ENCODE data around the gene MRPL32. TPM values are rescaled to one million over a fixed set of nuclear protein-coding genes. Genes with fewer than 3 reads are reported as not detected.

MRPL32 gene
- total RNA-seq, 1 experiment from 2014 or later: 101 TPM

GRCh38 chr7:42886129-42886528, 46.0 kb upstream of the MRPL32 start:
- no peak overlapping the region for H3T11ph ChIP-seq (ENCODE audit: low read length)
- H3K23me2 ChIP-seq (ENCODE audit: insufficient read length, low read depth, low read length, poor library complexity, severe bottlenecking): peaks cover 12% of the 10 kb centered on the region
- no peak overlapping the region for H2AFZ ChIP-seq (ENCODE audit: low read length)
- no peaks in the 10 kb centered on the region for H3K79me2 ChIP-seq (ENCODE audit: insufficient read depth, low read length)
- Mint-ChIP-seq H3K4me1 (peaks cover 26 to 29% of the 10 kb centered on the region in 2 experiments), H3K36me3 (ENCODE audit: insufficient read depth in 1 of 3, low read depth in 3 of 3) (peaks cover 2 to 5% (median 4%) of the 10 kb centered on the region in 3 experiments; a peak in 4 of 7 replicates), H3K27ac (no peak overlapping the region), H3K27me3 (ENCODE audit: low read depth) (no peaks in the 10 kb centered on the region), H3K9me3 (peaks cover 0 to 10% of the 10 kb centered on the region in 2 experiments; a peak in 4 of 5 replicates), H3K4me3 (no peak overlapping the region; a peak in 1 of 5 replicates)
- no peak overlapping the region for H4K5ac ChIP-seq (ENCODE audit: insufficient read length, low read depth, low read length)
- whole genome bisulfite sequencing (ENCODE audit: extremely low coverage, insufficient read length, low lambda C conversion rate): no CpG with 5 or more reads among the region's 2 CpGs
- H3K23ac ChIP-seq (ENCODE audit: insufficient read length, low read depth, low read length): no peak overlapping the region
- H3K4me2 ChIP-seq (ENCODE audit: insufficient read depth, insufficient read length, low read length): no peak overlapping the region
- no peak for DNase-seq
- H3K79me1 ChIP-seq (ENCODE audit: insufficient read depth, low read depth, low read length, poor library complexity, severe bottlenecking): no peaks in the 10 kb centered on the region
- H2BK20ac ChIP-seq (ENCODE audit: low read depth, low read length, poor library complexity, severe bottlenecking): no peak overlapping the region
- no peak overlapping the region for H3K18ac ChIP-seq (ENCODE audit: insufficient read length, low read depth, low read length)
- H2BK120ac ChIP-seq (ENCODE audit: low read depth, low read length, poor library complexity, severe bottlenecking): no peak overlapping the region
- H4K20me1 ChIP-seq (ENCODE audit: control insufficient read depth, insufficient read depth, insufficient read length): no peaks in the 10 kb centered on the region
- H2AK5ac ChIP-seq (ENCODE audit: insufficient read length, low read length): no peak overlapping the region
- no peak overlapping the region for H2BK12ac ChIP-seq (ENCODE audit: insufficient read length, low read depth, low read length)
- H4K91ac ChIP-seq (ENCODE audit: insufficient read length, low read depth, low read length): no peak overlapping the region
- no peak overlapping the region for H2BK5ac ChIP-seq (ENCODE audit: insufficient read length, low read length)
- H3K27me3 ChIP-seq (ENCODE audit: insufficient read depth, low read length): no peaks in the 10 kb centered on the region
- no peak overlapping the region for H2BK15ac ChIP-seq (ENCODE audit: low read depth, low read length)
- no peak overlapping the region for H3K56ac ChIP-seq (ENCODE audit: insufficient read length, low read depth, low read length)
- H3K9me3 ChIP-seq (ENCODE audit: control insufficient read depth, low read depth, low read length): no peaks in the 10 kb centered on the region
- H3K4me1 ChIP-seq (ENCODE audit: insufficient read depth, low read length): no peaks in the 10 kb centered on the region
- no peak overlapping the region for H3K27ac ChIP-seq (ENCODE audit: insufficient read length, low read depth, low read length)
- no peak overlapping the region for H3K14ac ChIP-seq (ENCODE audit: insufficient read depth, low read length)
- H3K4ac ChIP-seq (ENCODE audit: low read depth, low read length): no peak overlapping the region
- TF ChIP-seq CTCF (conservative IDR thresholded peaks at IDR 0.05): peak; percentile 64
- no peak overlapping the region for H3K9ac ChIP-seq (ENCODE audit: extremely low read depth, insufficient read length, low read length)
- H4K8ac ChIP-seq (replicated peaks; ENCODE audit: insufficient read length, low read depth, low read length): no peak overlapping the region

All from H9 (cell line).